PC-3 (cell line): ENCODE data around the gene GTPBP2. TPM values are rescaled to one million over a fixed set of nuclear protein-coding genes. Genes with fewer than 3 reads are reported as not detected.

Source experiments
- ATAC-seq: fragments of 200-7000 bp; cut with Tn5 transposase; 2 replicates; pipeline ENCODE4 v1.9.1; 2020; ENCODE audit warnings: mild to moderate bottlenecking, moderate library complexity
- BruUV-seq: library from RNA; stranded (reverse); fragments of 400-500 nt; replicated peaks from 2 replicates; lab custom pipeline; 2021; lab: Mats Ljungman, UMichigan
- CTCF ChIA-PET: fragments of 300-600 bp; sonication (Branson Sonifier 250); formaldehyde crosslinking; loops from one replicate; lab custom pipeline; 2022; ENCODE audit warnings: antibody characterized with exemption; lab: Charles Lee
- POLR2A ChIA-PET: fragments of 300-600 bp; sonication (Branson Sonifier 250); formaldehyde crosslinking; loops from one replicate; lab custom pipeline; 2022; ENCODE audit warnings: antibody characterized with exemption; ENCODE audit not compliant: unreplicated experiment; lab: Charles Lee
- DNase-seq: peaks from one replicate; pipeline ENCODE4 v3.0.0-alpha.2; 2015
- H2AFZ ChIP-seq: fragments of 300-600 bp; sonication (generic); 2 replicates; pipeline ENCODE4 v1.6.0; 2016; ENCODE audit warnings: antibody characterized with exemption, low read length
- H3F3A ChIP-seq: fragments of 300-600 bp; sonication (generic); one replicate; pipeline ENCODE4 v1.6.0; 2017; ENCODE audit warnings: antibody characterized with exemption, low read length, control low read depth, mild to moderate bottlenecking; ENCODE audit not compliant: unreplicated experiment
- H3K27ac ChIP-seq: fragments of 300-600 bp; sonication (generic); 2 replicates; pipeline ENCODE4 v1.5.1; 2016; ENCODE audit warnings: mild to moderate bottlenecking, low read length
- H3K27me3 ChIP-seq: fragments of 300-600 bp; sonication (generic); 2 replicates; pipeline ENCODE4 v1.6.1; 2016; ENCODE audit warnings: low read length, mixed read lengths
- H3K36me3 ChIP-seq: fragments of 300-600 bp; sonication (generic); 2 replicates; pipeline ENCODE4 v1.6.1; 2016; ENCODE audit warnings: low read depth, mixed run types, low read length, mixed read lengths
- H3K4me1 ChIP-seq: fragments of 300-600 bp; sonication (generic); 2 replicates; pipeline ENCODE4 v1.5.1; 2016; ENCODE audit warnings: low read length; ENCODE audit not compliant: insufficient read depth
- H3K4me2 ChIP-seq: fragments of 300-600 bp; sonication (generic); 2 replicates; pipeline ENCODE4 v1.6.0; 2016; ENCODE audit warnings: low read length
- H3K4me3 ChIP-seq: fragments of 300-600 bp; sonication (generic); 2 replicates; pipeline ENCODE4 v1.5.1; 2016; ENCODE audit warnings: mild to moderate bottlenecking, low read length, mixed read lengths
- H3K79me2 ChIP-seq: fragments of 300-600 bp; sonication (generic); 2 replicates; pipeline ENCODE4 v1.6.1; 2017; ENCODE audit warnings: low read length, mixed read lengths
- H3K9ac ChIP-seq: fragments of 300-600 bp; sonication (generic); 2 replicates; pipeline ENCODE4 v1.6.0; 2016; ENCODE audit warnings: mild to moderate bottlenecking, low read length
- H3K9me2 ChIP-seq: fragments of 300-600 bp; sonication (generic); replicated peaks from 2 replicates; pipeline ENCODE4 v1.6.1; 2016; ENCODE audit warnings: mixed run types, low read length, mixed read lengths
- H3K9me3 ChIP-seq: fragments of 300-600 bp; sonication (generic); 2 replicates; pipeline ENCODE4 v1.6.1; 2016; ENCODE audit warnings: low read length, mixed read lengths
- H4K20me1 ChIP-seq: fragments of 300-600 bp; sonication (generic); 2 replicates; pipeline ENCODE4 v1.6.1; 2016; ENCODE audit warnings: low read length, mixed read lengths
- CTCF ChIP-seq: fragments of 300-600 bp; sonication (generic); conservative IDR thresholded peaks from 2 replicates; pipeline ENCODE4 v1.5.1; 2017; ENCODE audit warnings: antibody characterized with exemption, low read depth, mild to moderate bottlenecking, low read length
- EZH2 ChIP-seq: fragments of 300-600 bp; sonication (generic); IDR thresholded peaks from one replicate; pipeline ENCODE4 v1.6.1; 2017; ENCODE audit warnings: antibody characterized with exemption, mild to moderate bottlenecking, low read length; ENCODE audit not compliant: unreplicated experiment
- EZH2phosphoT487 ChIP-seq: fragments of 300-600 bp; sonication (generic); IDR thresholded peaks from 2 replicates; pipeline ENCODE4 v1.6.1; 2018; ENCODE audit warnings: mild to moderate bottlenecking, antibody characterized with exemption, low read length, borderline replicate concordance
- intact Hi-C: fragments of 100-400 bp; cut with micrococcal nuclease; formaldehyde crosslinking; loops from 2 replicates; pipeline ENCODE4 v1.9.0; 2023
- total RNA-seq: library from RNA; depleted of rRNA; stranded (reverse); fragments of >200 nt; gene quantifications from 2 replicates; pipeline ENCODE4 v1.2.3, GENCODE V29; 2014

The GTPBP2 gene
- total RNA-seq, 1 experiment from 2014 or later: 38.1 TPM

- ChIA-PET CTCF (no interaction called here), POLR2A (no interaction called here)
- ATAC-seq (no peak), DNase-seq (no peak)
- intact Hi-C loops: no loop called here
- H3K27me3 ChIP-seq: no peaks in the 10 kb centered on the region
- no TSS peak for BruUV-seq
- H4K20me1 ChIP-seq: peaks cover 3% of the 10 kb centered on the region; the same call in 1 of the 2 replicates
- peaks cover 22% of the 10 kb centered on the region for H3K79me2 ChIP-seq
- H3K9ac ChIP-seq: no peak overlapping the region
- no peak overlapping the region for H3K4me3 ChIP-seq
- H2AFZ ChIP-seq: no peak overlapping the region
- no peak overlapping the region for H3K27ac ChIP-seq
- H3K9me3 ChIP-seq: no peaks in the 10 kb centered on the region
- H3K9me2 ChIP-seq: no peaks in the 10 kb centered on the region
- H3F3A ChIP-seq: no peaks in the 10 kb centered on the region
- H3K4me2 ChIP-seq: no peak overlapping the region
- peaks cover 64% of the 10 kb centered on the region for H3K36me3 ChIP-seq
- TF ChIP-seq EZH2phosphoT487 (no peak), EZH2 (no peak), CTCF (no peak)
- no peaks in the 10 kb centered on the region for H3K4me1 ChIP-seq
Measured at GRCh38 chr6:43677759-43678158, 48.7 kb upstream of the GTPBP2 start.

- Histone ChIP-seq H4K20me1 (0 out of 2 replicates have a peak, but pooled peaks cover 3% of the 10 kb centered on the region), H3K4me3 (no peak overlapping the region), H3K27ac (no peak overlapping the region), H3K27me3 (no peaks in the 10 kb centered on the region), H3K9ac (no peak overlapping the region), H3K9me2 (no peaks in the 10 kb centered on the region), H3K79me2 (peaks cover 15% of the 10 kb centered on the region), H3K9me3 (no peaks in the 10 kb centered on the region), H3F3A (no peaks in the 10 kb centered on the region), H2AFZ (no peak overlapping the region), H3K4me1 (no peaks in the 10 kb centered on the region), H3K36me3 (peaks cover 64% of the 10 kb centered on the region), H3K4me2 (no peak overlapping the region)
- POLR2A ChIA-PET: no interaction called here
- intact Hi-C loops: no loop called here
- CTCF ChIA-PET: no interaction called here
- TF ChIP-seq CTCF (no peak), EZH2 (no peak), EZH2phosphoT487 (no peak)
- no TSS peak for BruUV-seq
- ATAC-seq (no peak), DNase-seq (no peak)
Measured at GRCh38 chr6:43676962-43677606, 48.0 kb upstream of the GTPBP2 start.

- Histone ChIP-seq H3K4me1 (peaks cover 11% of the 10 kb centered on the region), H3K79me2 (no peaks in the 10 kb centered on the region), H3K4me3 (no peak overlapping the region), H3K4me2 (no peak overlapping the region), H3K27ac (no peak overlapping the region), H4K20me1 (no peaks in the 10 kb centered on the region), H3F3A (no peaks in the 10 kb centered on the region), H3K9me2 (no peaks in the 10 kb centered on the region), H3K9ac (no peak overlapping the region), H3K36me3 (peaks cover 47% of the 10 kb centered on the region), H3K9me3 (no peaks in the 10 kb centered on the region), H2AFZ (no peak overlapping the region), H3K27me3 (no peaks in the 10 kb centered on the region)
- no peak for TF ChIP-seq EZH2
- TF ChIP-seq CTCF: no peak
- TF ChIP-seq EZH2phosphoT487: no peak
- CTCF ChIA-PET: no interaction called here
- BruUV-seq: no TSS peak
- DNase-seq (no peak), ATAC-seq (no peak)
- intact Hi-C loops: no loop called here
- POLR2A ChIA-PET: no interaction called here
Measured at GRCh38 chr6:43674921-43675320, 45.9 kb upstream of the GTPBP2 start.
